ENCODE results near the gene SORCS2.

The SORCS2 gene

DNA sequence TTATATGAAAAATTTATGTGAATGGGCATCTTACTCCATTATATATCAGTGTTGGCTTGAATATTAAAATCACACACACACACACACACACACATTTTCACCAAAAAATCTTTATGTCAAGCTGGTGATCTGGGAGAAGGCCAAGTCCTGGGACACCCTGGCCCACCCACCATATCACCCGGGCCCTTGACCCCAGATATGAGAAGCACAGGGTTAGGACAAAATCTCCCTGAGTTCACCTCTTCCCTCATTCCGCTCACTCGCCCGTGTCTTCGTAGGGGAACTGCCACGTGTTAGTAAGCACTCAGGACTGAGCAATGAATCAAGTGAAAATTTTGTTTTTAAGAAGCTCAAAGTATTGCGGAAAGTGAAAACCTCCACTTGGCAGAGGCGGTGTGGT is 346.2 kb downstream of the SORCS2 start:
- H3K27me3 Mint-ChIP-seq: no peaks in the 10 kb centered on the region
- peaks cover 2% of the 10 kb centered on the region for H3K9me3 Mint-ChIP-seq
- H3K4me1 Mint-ChIP-seq (ENCODE audit: low read depth): peaks cover 3% of the 10 kb centered on the region
- DNase-seq: no peak
- H3K36me3 Mint-ChIP-seq (ENCODE audit: low read depth): no peaks in the 10 kb centered on the region
- H3K27ac Mint-ChIP-seq: no peak overlapping the region
- H3K4me3 Mint-ChIP-seq: no peak overlapping the region

DNA sequence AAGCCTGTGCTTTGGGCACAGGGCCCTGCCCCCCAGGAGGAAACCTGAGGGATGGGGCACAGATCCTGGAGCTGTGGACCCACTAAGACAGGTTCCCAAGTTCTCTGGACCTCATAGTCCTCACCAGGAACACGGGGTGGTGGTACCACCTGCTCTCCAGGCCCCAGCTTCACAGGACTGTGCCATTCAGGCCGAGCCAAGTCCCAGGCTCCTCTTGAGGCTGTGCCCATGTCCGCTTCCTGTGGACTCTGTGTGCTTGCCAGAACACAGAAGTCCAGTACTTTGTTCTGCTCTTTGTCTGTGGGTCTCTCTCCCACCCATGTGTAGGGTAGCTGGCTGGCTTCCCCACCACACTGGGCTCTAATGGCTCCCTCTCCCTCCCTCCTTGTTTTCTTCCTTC is 346.8 kb downstream of the SORCS2 start:
- Mint-ChIP-seq H3K9me3 (peaks cover 2% of the 10 kb centered on the region), H3K36me3 (ENCODE audit: low read depth) (no peaks in the 10 kb centered on the region), H3K4me3 (no peak overlapping the region), H3K4me1 (ENCODE audit: low read depth) (peaks cover 3% of the 10 kb centered on the region), H3K27ac (no peak overlapping the region), H3K27me3 (no peaks in the 10 kb centered on the region)
- no peak for DNase-seq

- H3K36me3 Mint-ChIP-seq (ENCODE audit: low read depth): no peaks in the 10 kb centered on the region
- H3K4me3 Mint-ChIP-seq: no peak overlapping the region
- DNase-seq: peak; percentile 41
- H3K9me3 Mint-ChIP-seq: peaks cover 2% of the 10 kb centered on the region
- H3K4me1 Mint-ChIP-seq (ENCODE audit: low read depth): peaks cover 3% of the 10 kb centered on the region
- H3K27me3 Mint-ChIP-seq: no peaks in the 10 kb centered on the region
- H3K27ac Mint-ChIP-seq: no peak overlapping the region
Measured at GRCh38 chr4:7539659-7540058, 347.3 kb downstream of the SORCS2 start.

DNA sequence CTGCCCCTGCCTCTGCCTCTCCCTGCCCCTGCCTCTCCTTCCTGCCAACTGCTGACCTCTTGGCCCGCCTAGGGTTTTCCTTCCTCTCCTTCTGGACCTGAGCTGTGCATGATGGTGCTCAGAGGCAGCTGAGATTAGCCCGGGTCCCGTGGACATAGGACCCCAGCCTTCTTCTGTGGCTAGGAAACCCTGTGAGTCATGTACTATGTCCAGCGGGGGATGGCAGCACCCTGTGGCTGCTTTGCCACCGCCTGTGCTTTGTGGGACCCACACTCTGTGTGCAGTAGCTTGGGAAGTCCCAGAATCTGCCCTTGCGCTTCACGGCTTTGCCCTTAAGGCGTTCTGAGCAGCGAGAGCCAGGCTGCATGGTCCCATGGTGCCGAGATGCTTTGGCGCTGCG is 347.9 kb downstream of the SORCS2 start:
- no peak for DNase-seq
- Mint-ChIP-seq H3K4me3 (no peak overlapping the region), H3K4me1 (ENCODE audit: low read depth) (peaks cover 3% of the 10 kb centered on the region)

DNA sequence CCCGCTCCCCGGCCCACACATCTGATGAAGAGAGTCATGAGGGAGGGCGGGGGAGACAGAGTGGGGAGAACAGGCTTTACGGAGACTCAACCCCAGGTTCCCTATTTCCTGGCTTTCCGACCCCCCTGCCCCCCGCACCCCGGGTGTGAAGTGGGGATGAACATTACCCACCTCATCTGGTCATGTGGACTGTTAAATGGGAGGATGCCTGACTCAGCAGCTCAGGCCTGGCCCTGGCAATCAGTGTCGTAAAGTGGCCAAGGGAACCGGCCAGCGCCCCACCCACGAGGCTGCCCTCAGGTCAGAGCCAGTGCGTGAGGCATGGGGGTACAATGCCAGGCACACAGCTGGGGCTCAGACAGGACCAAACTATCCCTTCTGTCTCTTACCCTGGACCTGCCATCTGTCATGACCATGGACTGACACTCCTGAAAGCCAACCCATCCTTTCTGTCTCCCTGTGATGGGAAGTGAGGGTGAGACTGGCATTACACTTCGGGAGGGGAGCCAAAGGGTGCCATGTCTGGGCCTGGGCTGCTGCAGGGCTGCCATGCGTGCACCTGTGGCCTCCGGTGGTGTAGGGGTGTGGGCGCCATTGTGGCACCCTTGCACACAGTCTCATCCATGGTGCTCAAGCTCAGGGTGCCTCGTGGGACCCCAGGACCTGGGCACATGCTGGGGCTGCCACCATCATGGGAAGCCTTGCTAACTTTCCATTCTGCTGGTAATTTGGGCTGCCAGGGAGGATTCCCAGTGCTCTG is 348.5 kb downstream of the SORCS2 start:
- peaks cover 2% of the 10 kb centered on the region for H3K9me3 Mint-ChIP-seq
- peaks cover 3% of the 10 kb centered on the region for H3K4me1 Mint-ChIP-seq (ENCODE audit: low read depth)
- H3K27ac Mint-ChIP-seq: no peak overlapping the region
- no peaks in the 10 kb centered on the region for H3K36me3 Mint-ChIP-seq (ENCODE audit: low read depth)
- no peak overlapping the region for H3K4me3 Mint-ChIP-seq
- H3K27me3 Mint-ChIP-seq: no peaks in the 10 kb centered on the region
- no peak for DNase-seq

More for the DNA sequence above, 347.9 kb downstream of the SORCS2 start:
- Mint-ChIP-seq H3K27me3 (no peaks in the 10 kb centered on the region), H3K36me3 (ENCODE audit: low read depth) (no peaks in the 10 kb centered on the region), H3K27ac (no peak overlapping the region), H3K9me3 (peaks cover 2% of the 10 kb centered on the region)

- H3K9me3 Mint-ChIP-seq: peaks cover 2% of the 10 kb centered on the region
- H3K36me3 Mint-ChIP-seq (ENCODE audit: low read depth): no peaks in the 10 kb centered on the region
- DNase-seq: no peak
- no peaks in the 10 kb centered on the region for H3K27me3 Mint-ChIP-seq
- H3K27ac Mint-ChIP-seq: no peak overlapping the region
- no peak overlapping the region for H3K4me3 Mint-ChIP-seq
- peaks cover 3% of the 10 kb centered on the region for H3K4me1 Mint-ChIP-seq (ENCODE audit: low read depth)
Measured at GRCh38 chr4:7541414-7541810, 349.1 kb downstream of the SORCS2 start.

- Mint-ChIP-seq H3K4me1 (ENCODE audit: low read depth) (peaks cover 3% of the 10 kb centered on the region), H3K9me3 (peaks cover 2% of the 10 kb centered on the region), H3K36me3 (ENCODE audit: low read depth) (no peaks in the 10 kb centered on the region), H3K4me3 (no peak overlapping the region), H3K27me3 (peaks cover 2% of the 10 kb centered on the region), H3K27ac (no peak overlapping the region)
- no peak for DNase-seq
Measured at GRCh38 chr4:7542781-7543180, 350.4 kb downstream of the SORCS2 start.

GRCh38 chr4:7546152-7546808 is 353.9 kb downstream of the SORCS2 start:
- Mint-ChIP-seq H3K4me1 (ENCODE audit: low read depth) (no peaks in the 10 kb centered on the region), H3K27ac (no peak overlapping the region), H3K4me3 (no peak overlapping the region), H3K36me3 (ENCODE audit: low read depth) (no peaks in the 10 kb centered on the region), H3K9me3 (peaks cover 2% of the 10 kb centered on the region), H3K27me3 (peaks cover 8% of the 10 kb centered on the region)
- DNase-seq: no peak

DNA sequence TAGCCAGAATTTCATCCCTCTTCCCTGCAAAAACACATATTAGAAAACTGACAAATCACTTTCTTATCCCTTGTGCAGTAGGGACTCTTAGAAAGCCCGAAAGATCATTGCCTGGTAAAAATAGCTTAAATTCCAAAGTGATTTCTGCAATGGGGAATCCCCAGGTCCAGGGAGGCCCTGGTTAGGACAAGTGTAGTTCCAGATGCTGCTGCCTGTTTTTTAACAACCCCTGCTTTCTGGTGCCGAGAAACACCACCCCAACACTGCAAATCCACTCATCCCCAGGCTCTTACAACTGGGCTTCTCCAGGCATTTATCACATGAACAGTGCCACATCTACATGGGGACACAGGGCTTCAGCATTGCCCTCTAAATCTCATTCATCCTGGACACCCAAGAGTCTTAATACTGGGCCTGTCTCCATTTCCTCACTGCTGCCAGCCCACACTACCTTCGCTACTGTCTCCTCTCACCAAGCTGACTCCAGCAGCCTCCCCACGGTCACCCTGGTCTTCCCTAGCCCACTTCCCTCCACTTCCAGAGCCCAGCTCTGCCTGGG is 354.6 kb downstream of the SORCS2 start:
- H3K4me1 Mint-ChIP-seq (ENCODE audit: low read depth): no peaks in the 10 kb centered on the region
- no peak for DNase-seq
- peaks cover 2% of the 10 kb centered on the region for H3K9me3 Mint-ChIP-seq
- no peaks in the 10 kb centered on the region for H3K36me3 Mint-ChIP-seq (ENCODE audit: low read depth)
- peaks cover 8% of the 10 kb centered on the region for H3K27me3 Mint-ChIP-seq
- H3K27ac Mint-ChIP-seq: no peak overlapping the region
- H3K4me3 Mint-ChIP-seq: no peak overlapping the region

DNA sequence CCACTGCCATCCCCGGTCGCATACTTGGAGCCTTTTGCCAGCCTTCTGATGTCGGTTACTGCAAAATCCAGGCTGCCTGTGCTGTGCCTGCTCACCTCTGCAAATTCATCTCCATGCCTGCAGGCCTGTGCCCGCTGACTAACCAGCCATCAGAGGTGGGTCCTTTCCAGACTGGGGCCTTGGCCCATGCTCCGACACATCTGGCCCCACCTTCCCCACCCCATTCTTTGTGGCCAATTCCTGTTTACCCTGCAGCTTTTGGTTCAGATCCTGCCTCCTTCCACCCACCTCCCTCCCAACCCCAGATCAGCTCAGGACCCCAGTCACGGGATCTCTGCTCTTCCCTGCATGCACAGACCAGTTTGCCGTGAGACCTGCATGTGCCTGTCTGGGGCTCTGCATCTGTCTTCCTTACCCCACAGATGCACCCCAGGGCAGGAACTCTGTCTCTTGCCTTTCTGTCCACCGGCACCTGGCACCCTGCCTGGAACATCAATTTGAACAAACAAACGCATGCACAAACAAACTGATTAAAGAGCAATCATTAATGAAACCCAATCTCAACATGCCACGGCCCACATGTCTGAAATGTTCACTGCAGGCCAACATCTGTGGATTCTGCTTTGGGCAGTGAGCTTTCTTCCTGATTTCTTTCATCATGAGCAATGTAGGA is 355.2 kb downstream of the SORCS2 start:
- Mint-ChIP-seq H3K4me1 (ENCODE audit: low read depth) (no peaks in the 10 kb centered on the region), H3K4me3 (no peak overlapping the region), H3K36me3 (ENCODE audit: low read depth) (no peaks in the 10 kb centered on the region), H3K27ac (no peak overlapping the region), H3K27me3 (peaks cover 8% of the 10 kb centered on the region), H3K9me3 (peaks cover under 1% of the 10 kb centered on the region)
- DNase-seq: no peak

GRCh38 chr4:7549866-7550265 is 357.5 kb downstream of the SORCS2 start:
- DNase-seq: no peak
- Mint-ChIP-seq H3K27me3 (peaks cover 8% of the 10 kb centered on the region), H3K27ac (no peak overlapping the region), H3K4me1 (ENCODE audit: low read depth) (no peaks in the 10 kb centered on the region), H3K36me3 (ENCODE audit: low read depth) (peaks cover 5% of the 10 kb centered on the region), H3K9me3 (peaks cover 21% of the 10 kb centered on the region), H3K4me3 (no peak overlapping the region)

- Mint-ChIP-seq H3K36me3 (ENCODE audit: low read depth) (peaks cover 5% of the 10 kb centered on the region), H3K27me3 (peaks cover 8% of the 10 kb centered on the region), H3K9me3 (peaks cover 33% of the 10 kb centered on the region), H3K4me3 (no peak overlapping the region), H3K4me1 (ENCODE audit: low read depth) (no peaks in the 10 kb centered on the region), H3K27ac (no peak overlapping the region)
- no peak for DNase-seq
Measured at GRCh38 chr4:7552466-7552865, 360.1 kb downstream of the SORCS2 start.

GRCh38 chr4:7553280-7553679 is 360.9 kb downstream of the SORCS2 start:
- Mint-ChIP-seq H3K4me3 (no peak overlapping the region), H3K4me1 (ENCODE audit: low read depth) (no peaks in the 10 kb centered on the region), H3K27me3 (peaks cover 8% of the 10 kb centered on the region), H3K9me3 (peaks cover 33% of the 10 kb centered on the region), H3K36me3 (ENCODE audit: low read depth) (peaks cover 5% of the 10 kb centered on the region), H3K27ac (no peak overlapping the region)
- no peak for DNase-seq

DNA sequence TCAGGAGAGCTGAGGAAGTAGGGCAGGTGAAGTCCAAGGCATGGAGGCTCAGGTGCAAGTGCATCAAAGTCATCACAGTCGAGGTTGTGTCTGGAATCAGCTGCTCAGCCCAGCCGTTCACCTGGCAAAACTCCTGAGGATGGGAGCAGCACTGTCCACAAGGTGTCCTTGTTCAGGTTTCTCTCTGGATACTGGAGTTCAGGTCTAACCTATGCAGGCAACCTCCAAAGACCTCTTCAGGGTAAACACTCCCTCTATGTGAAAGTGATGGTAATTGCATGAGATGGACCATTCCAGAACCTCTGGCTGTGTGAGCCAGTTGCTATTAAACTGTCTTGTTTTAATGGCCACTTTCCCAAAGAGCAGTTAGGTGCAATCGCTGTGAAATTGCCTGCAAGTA is 362.6 kb downstream of the SORCS2 start:
- Mint-ChIP-seq H3K27me3 (peaks cover 2% of the 10 kb centered on the region), H3K36me3 (ENCODE audit: low read depth) (peaks cover 5% of the 10 kb centered on the region), H3K27ac (no peak overlapping the region), H3K9me3 (peaks cover 33% of the 10 kb centered on the region), H3K4me1 (ENCODE audit: low read depth) (no peaks in the 10 kb centered on the region), H3K4me3 (no peak overlapping the region)
- DNase-seq: no peak

DNA sequence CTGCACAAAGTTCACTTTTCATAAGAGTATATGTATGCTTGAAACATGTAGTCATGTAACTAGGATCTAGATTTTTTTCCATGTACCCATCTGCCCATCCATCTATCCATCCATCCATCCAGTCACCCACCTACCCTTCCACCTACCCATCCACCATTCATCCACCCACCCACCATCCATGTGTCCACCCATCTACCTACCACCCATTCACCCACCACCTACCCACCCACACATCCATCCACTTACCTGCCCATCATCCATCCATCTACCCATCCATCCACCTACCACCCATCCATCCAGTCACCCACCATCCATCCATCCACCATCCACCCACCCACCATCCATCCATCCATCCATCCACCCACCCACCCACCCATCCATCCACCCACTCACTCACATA is 364.2 kb downstream of the SORCS2 start:
- Mint-ChIP-seq H3K27ac (no peak overlapping the region), H3K36me3 (ENCODE audit: low read depth) (peaks cover 5% of the 10 kb centered on the region), H3K4me3 (no peak overlapping the region), H3K9me3 (peaks cover 33% of the 10 kb centered on the region), H3K4me1 (ENCODE audit: low read depth) (no peaks in the 10 kb centered on the region), H3K27me3 (peaks cover 2% of the 10 kb centered on the region)
- no peak for DNase-seq
